Sigmoid colon (tissue), 7 donors: Measurements from ENCODE around the gene LBR. TPM values are rescaled to one million over a fixed set of nuclear protein-coding genes. Genes with fewer than 3 reads are reported as not detected.

Source experiments
- DNase-seq: peaks from one replicate; pipeline ENCODE4 v3.0.0-alpha.2; 2019
- H3K27ac ChIP-seq, 4 donors: fragments of 200-600 bp; sonication (generic); one replicate each; pipeline ENCODE4 v1.5.1; 2016 to 2019; ENCODE audit warnings: mild to moderate bottlenecking in 1 of 4
- H3K27me3 ChIP-seq, 3 donors: fragments of 200-600 bp; sonication (generic); one replicate each; pipeline ENCODE4 v1.5.1; 2019; ENCODE audit warnings: mild to moderate bottlenecking in 1 of 3
- H3K36me3 ChIP-seq, 4 donors: fragments of 200-600 bp; sonication (generic); one replicate each; pipeline ENCODE4 v1.5.1; 2016 to 2019
- H3K4me1 ChIP-seq, 4 donors: fragments of 200-600 bp; sonication (generic); one replicate each; pipeline ENCODE4 v1.5.1; 2017 to 2019
- H3K4me3 ChIP-seq, 4 donors: fragments of 200-600 bp; sonication (generic); one replicate each; pipeline ENCODE4 v1.5.1; 2017 to 2019; ENCODE audit warnings: mild to moderate bottlenecking in 2 of 4, moderate library complexity in 1 of 4
- H3K9me3 ChIP-seq, 4 donors: fragments of 200-600 bp in 3 of 4; sonication (generic) in 3 of 4; one replicate each; pipeline versions ENCODE4 v1.5.1 to v1.6.1; 2013 to 2019
- EP300 ChIP-seq, 4 donors: sonication (generic); formaldehyde crosslinking; IDR thresholded peaks; one replicate each; pipeline ENCODE4 v1.6.1; 2017; ENCODE audit warnings: antibody characterized with exemption in 4 of 4
- POLR2A ChIP-seq, 2 donors: fragments of 450-650 bp; IDR thresholded peaks; one replicate each; pipeline ENCODE4 v1.6.1; 2016; ENCODE audit warnings: antibody characterized with exemption in 2 of 2, mild to moderate bottlenecking in 2 of 2, moderate library complexity in 2 of 2
- POLR2AphosphoS5 ChIP-seq, 4 donors: sonication (generic); formaldehyde crosslinking; IDR thresholded peaks; one replicate each; pipeline ENCODE4 v1.6.1; 2017; ENCODE audit warnings: antibody characterized with exemption in 4 of 4
- WGBS, 2 donors: extraction: QIAGEN DNeasy Blood & Tissue Kit; methylation state at CpG; one replicate each; pipeline ENCODE4 v1.1.7; 2013; 5-methylcytosine and 5-hydroxymethylcytosine counted together
- intact Hi-C: fragments of 100-400 bp; cut with DNase I; formaldehyde crosslinking; loops from one replicate; pipeline ENCODE4 v1.15.1; 2023
- polyA plus RNA-seq, 3 donors: library from polyadenylated mRNA; stranded (reverse); fragments of 200-250 nt; gene quantifications; one replicate each; pipeline ENCODE4 v1.2.3, GENCODE V29; 2013
- total RNA-seq, 4 donors: library from RNA; depleted of rRNA; stranded (reverse); fragments of >200 nt; gene quantifications; one replicate each; pipeline ENCODE4 v1.1.0, GENCODE V29; 2016
- TF ChIP-seq, protein P1 (sequence below), 4 experiments: fragments of 450-650 bp in 3 of 4; fragments of 200-600 bp in 1 of 4; IDR thresholded peaks; one replicate each; pipeline ENCODE4 v1.5.1; 2016 to 2019; ENCODE audit warnings: antibody characterized with exemption in 4 of 4, mild to moderate bottlenecking in 3 of 4, moderate library complexity in 2 of 4
- donor health status: healthy with polysubstance abuse.
- donor health status: Bipolar disorder and iron deficiency.
- donor health status: healthy.

Gene LBR
- total and polyA plus RNA-seq, 7 donors = 5.4 to 195 (median 134) TPM

DNA sequence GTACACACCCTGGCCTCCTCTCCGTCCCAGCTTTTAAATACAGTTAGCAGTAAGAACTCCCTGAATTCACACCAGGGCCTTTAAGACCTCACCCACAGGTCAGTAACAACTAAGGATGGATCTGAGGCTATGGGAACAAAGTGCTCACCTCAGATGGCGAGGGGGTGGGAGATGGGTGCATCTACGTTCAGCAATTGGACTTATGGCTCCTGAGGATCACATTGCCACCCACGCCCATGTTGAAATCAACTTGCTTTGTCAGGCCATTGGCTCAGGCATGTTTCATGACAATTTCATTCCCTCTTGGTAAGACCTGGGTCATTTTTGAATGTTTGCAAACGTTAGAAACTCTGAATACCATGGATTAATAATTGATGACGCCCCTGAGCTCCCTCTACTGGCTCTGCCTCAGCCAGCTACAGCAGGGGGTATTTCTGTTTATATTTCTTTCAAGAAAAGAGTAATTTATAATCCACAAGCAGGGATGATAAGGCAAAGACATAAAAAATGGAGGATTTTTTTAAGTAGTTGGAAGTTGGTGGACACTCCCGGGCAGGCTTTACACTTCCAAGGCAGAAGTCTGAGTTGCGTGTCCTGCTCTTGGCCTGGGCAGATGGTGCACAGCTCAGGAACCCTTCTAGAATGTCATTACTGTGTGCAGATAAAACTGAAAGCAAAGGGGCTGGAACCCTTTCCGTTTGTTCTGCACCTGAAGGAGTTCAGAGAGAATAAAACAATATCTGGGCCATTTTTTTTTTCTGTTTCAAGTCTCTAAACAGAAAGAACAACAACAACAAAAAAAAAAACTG, 13.7 kb upstream of the LBR start:
- Histone ChIP-seq H3K27me3 (no peaks in the 10 kb centered on the region), H3K9me3 (no peaks in the 10 kb centered on the region), H3K4me1 (peaks cover 0 to 85% (median 75%) of the 10 kb centered on the region in 4 donors), H3K4me3 (no peak overlapping the region), H3K27ac (peak overlapping the region; percentile 46 to 96 (median 93)), H3K36me3 (no peaks in the 10 kb centered on the region)
- peak; percentile 40 for DNase-seq
- WGBS, 2 donors = 14 to 54% methylated on average over 9 of the region's 9 CpGs
- intact Hi-C loops = no loop called here
- TF ChIP-seq POLR2A (IDR thresholded peaks at IDR 0.05) = no peak
- TF ChIP-seq, protein P1, sequence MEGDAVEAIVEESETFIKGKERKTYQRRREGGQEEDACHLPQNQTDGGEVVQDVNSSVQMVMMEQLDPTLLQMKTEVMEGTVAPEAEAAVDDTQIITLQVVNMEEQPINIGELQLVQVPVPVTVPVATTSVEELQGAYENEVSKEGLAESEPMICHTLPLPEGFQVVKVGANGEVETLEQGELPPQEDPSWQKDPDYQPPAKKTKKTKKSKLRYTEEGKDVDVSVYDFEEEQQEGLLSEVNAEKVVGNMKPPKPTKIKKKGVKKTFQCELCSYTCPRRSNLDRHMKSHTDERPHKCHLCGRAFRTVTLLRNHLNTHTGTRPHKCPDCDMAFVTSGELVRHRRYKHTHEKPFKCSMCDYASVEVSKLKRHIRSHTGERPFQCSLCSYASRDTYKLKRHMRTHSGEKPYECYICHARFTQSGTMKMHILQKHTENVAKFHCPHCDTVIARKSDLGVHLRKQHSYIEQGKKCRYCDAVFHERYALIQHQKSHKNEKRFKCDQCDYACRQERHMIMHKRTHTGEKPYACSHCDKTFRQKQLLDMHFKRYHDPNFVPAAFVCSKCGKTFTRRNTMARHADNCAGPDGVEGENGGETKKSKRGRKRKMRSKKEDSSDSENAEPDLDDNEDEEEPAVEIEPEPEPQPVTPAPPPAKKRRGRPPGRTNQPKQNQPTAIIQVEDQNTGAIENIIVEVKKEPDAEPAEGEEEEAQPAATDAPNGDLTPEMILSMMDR (IDR thresholded peaks at IDR 0.05) = no peak
- TF ChIP-seq EP300 (IDR thresholded peaks at IDR 0.05) = no peak
- TF ChIP-seq POLR2AphosphoS5 (IDR thresholded peaks at IDR 0.05) = no peak

- H3K27ac ChIP-seq = peak overlapping the region; percentile 46 to 96 (median 93)
- H3K9me3 ChIP-seq = no peaks in the 10 kb centered on the region
- peaks cover 0 to 76% (median 68%) of the 10 kb centered on the region in 4 donors for H3K4me1 ChIP-seq
- no peaks in the 10 kb centered on the region for H3K36me3 ChIP-seq
- no peaks in the 10 kb centered on the region for H3K27me3 ChIP-seq
- no peak for DNase-seq
- TF ChIP-seq EP300 (IDR thresholded peaks at IDR 0.05) = no peak
- no peak for TF ChIP-seq POLR2AphosphoS5 (IDR thresholded peaks at IDR 0.05)
- TF ChIP-seq, protein P1 (IDR thresholded peaks at IDR 0.05) = no peak
- TF ChIP-seq POLR2A (IDR thresholded peaks at IDR 0.05) = no peak
- no peak overlapping the region for H3K4me3 ChIP-seq
- 20 to 67% methylated on average over 4 of the region's 4 CpGs for WGBS, 2 donors
- intact Hi-C loops = no loop called here
Observed at GRCh38 chr1:225440380-225441221, 12.8 kb upstream of the LBR start.

DNA sequence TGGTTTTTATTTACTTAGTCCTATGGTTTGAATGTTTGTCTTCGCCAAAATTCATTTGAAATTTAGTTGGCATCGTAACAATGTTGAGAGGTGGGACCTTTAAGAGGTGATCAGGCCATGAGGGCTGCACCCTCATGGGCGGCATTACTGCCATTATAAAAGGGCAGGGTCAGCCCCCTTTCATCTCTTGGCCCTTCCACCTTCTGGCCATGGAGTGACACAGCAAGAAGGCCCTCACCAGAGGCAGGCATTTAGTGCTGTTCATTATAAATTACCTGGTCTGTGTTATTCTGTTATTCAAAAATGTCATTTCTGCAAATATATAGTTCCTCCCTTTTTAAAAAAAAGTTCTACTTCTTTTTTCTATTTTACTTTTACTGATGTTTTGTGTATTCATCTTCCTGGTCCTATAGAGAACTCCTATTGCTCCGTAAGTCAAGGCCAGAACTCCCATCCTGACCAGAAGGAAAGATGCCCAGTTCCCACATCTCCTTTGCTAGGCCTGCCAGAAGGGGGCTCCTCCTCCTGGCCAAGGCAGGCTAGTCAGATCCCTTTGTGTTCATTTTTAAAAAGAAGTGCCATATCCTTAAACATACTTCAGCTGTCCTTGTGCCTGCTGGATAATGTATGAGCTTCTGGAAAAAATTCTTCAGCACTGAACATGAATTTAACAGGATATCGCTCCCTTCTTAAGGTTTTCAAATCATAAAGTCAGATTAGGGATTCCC, 10.0 kb upstream of the LBR start:
- no peaks in the 10 kb centered on the region for H3K9me3 ChIP-seq
- DNase-seq = peak; percentile 73
- TF ChIP-seq, protein P1 (IDR thresholded peaks at IDR 0.05) = peak in 2 of 4 experiments; percentile 17 to 24
- TF ChIP-seq EP300 (IDR thresholded peaks at IDR 0.05) (no peak), POLR2A (IDR thresholded peaks at IDR 0.05) (no peak), POLR2AphosphoS5 (IDR thresholded peaks at IDR 0.05) (no peak)
- peaks cover 0 to 60% (median 42%) of the 10 kb centered on the region in 4 donors for H3K4me1 ChIP-seq
- no peaks in the 10 kb centered on the region for H3K36me3 ChIP-seq
- 80 to 87% methylated on average over 5 of the region's 5 CpGs for WGBS, 2 donors
- no peak overlapping the region for H3K4me3 ChIP-seq
- H3K27ac ChIP-seq = peak overlapping the region; percentile 36 to 96 (median 93)
- H3K27me3 ChIP-seq = no peaks in the 10 kb centered on the region
- intact Hi-C loops = no loop called here

- TF ChIP-seq POLR2AphosphoS5 (IDR thresholded peaks at IDR 0.05) = no peak
- TF ChIP-seq POLR2A (IDR thresholded peaks at IDR 0.05) = no peak
- no peak for TF ChIP-seq EP300 (IDR thresholded peaks at IDR 0.05)
- TF ChIP-seq, protein P1 (IDR thresholded peaks at IDR 0.05) = no peak
- Histone ChIP-seq H3K9me3 (no peaks in the 10 kb centered on the region), H3K4me3 (no peak overlapping the region), H3K27me3 (no peaks in the 10 kb centered on the region), H3K27ac (peak overlapping the region in 3 of 4 donors; percentile 2 to 59 (median 48)), H3K36me3 (no peaks in the 10 kb centered on the region), H3K4me1 (peaks cover 0 to 44% (median 27%) of the 10 kb centered on the region in 4 donors)
- no peak for DNase-seq
- 63 to 85% methylated on average over 6 of the region's 6 CpGs for WGBS, 2 donors
- intact Hi-C loops = no loop called here
Observed at GRCh38 chr1:225435957-225436392, 8.1 kb upstream of the LBR start.
